Measurements from ENCODE around the gene EXOC3L1.

GRCh38 chr16:67164599-67165061 lies 25.3 kb downstream of the EXOC3L1 start, which contains the start of gene HSF4:
- TF ChIP-seq CTCF (IDR thresholded peaks at IDR 0.05; ENCODE audit: insufficient read depth, low read length): no peak
- no peak for TF ChIP-seq GABPA (IDR thresholded peaks at IDR 0.05; ENCODE audit: low read depth)
- no peak for TF ChIP-seq REST (IDR thresholded peaks at IDR 0.05; ENCODE audit: insufficient replicate concordance, low read depth)
- no peak for TF ChIP-seq POLR2AphosphoS5 (IDR thresholded peaks at IDR 0.05; ENCODE audit: low read depth)

Data from HL-60 (cell line).